Endothelial cell of umbilical vein (primary cell): ENCODE results near the gene CEP128. TPM values are rescaled to one million over a fixed set of nuclear protein-coding genes. Genes with fewer than 3 reads are reported as not detected.

ENCODE experiments used
- BruUV-seq: library from RNA; stranded (reverse); fragments of 400-500 nt; replicated peaks from 2 replicates; lab custom pipeline; 2021; lab: Mats Ljungman, UMichigan
- CTCF ChIA-PET: fragments of 300-600, 350-600 bp; sonication (Branson Sonifier 250); formaldehyde crosslinking; loops from one replicate; lab custom pipeline; 2021; ENCODE audit warnings: antibody characterized with exemption, inconsistent platforms; lab: Charles Lee
- POLR2A ChIA-PET: fragments of 300-600, 350-600 bp; sonication (Branson Sonifier 250); formaldehyde crosslinking; loops from one replicate; lab custom pipeline; 2021; ENCODE audit warnings: antibody characterized with exemption, inconsistent platforms; lab: Charles Lee
- DNase-seq: peaks from one replicate; pipeline ENCODE4 v3.0.0-alpha.2; 2011; ENCODE audit warnings: low read depth, low spot score
- FAIRE-seq: peaks from 2 replicates; lab custom pipeline; 2011; peaks lifted over from hg19 to GRCh38; lab: Jason Lieb, UNC
- H2AFZ ChIP-seq: 2 replicates; pipeline ENCODE4 v1.6.0; 2012; ENCODE audit warnings: low read depth, low read length, control low read depth, inconsistent platforms
- H3K27ac ChIP-seq: 2 replicates; pipeline ENCODE4 v1.5.1; 2011; ENCODE audit warnings: low read depth, mild to moderate bottlenecking, control low read depth, low read length, moderate library complexity; ENCODE audit not compliant: insufficient read depth
- H3K27me3 ChIP-seq, 2 experiments: 2 replicates each; pipeline versions ENCODE4 v1.6.0 to v1.6.1; 2011; ENCODE audit warnings: low read length in 2 of 2, mixed read lengths in 1 of 2; ENCODE audit not compliant: control insufficient read depth in 2 of 2, insufficient read depth in 2 of 2
- H3K36me3 ChIP-seq, 2 experiments: 2 replicates in 1 of 2; 3 replicates in 1 of 2; pipeline ENCODE4 v1.5.1; 2011; ENCODE audit warnings: low read length in 2 of 2, mild to moderate bottlenecking in 1 of 2, moderate library complexity in 1 of 2; ENCODE audit not compliant: control insufficient read depth in 2 of 2, insufficient read depth in 2 of 2; ENCODE audit errors: extremely low read depth in 1 of 2
- H3K4me1 ChIP-seq: 3 replicates; pipeline ENCODE4 v1.5.1; 2011; ENCODE audit warnings: mild to moderate bottlenecking, low read length; ENCODE audit not compliant: control insufficient read depth, insufficient read depth; ENCODE audit errors: extremely low read depth
- H3K4me2 ChIP-seq: 2 replicates; pipeline ENCODE4 v1.6.1; 2011; ENCODE audit warnings: low read length, control low read depth, mixed read lengths; ENCODE audit not compliant: insufficient read depth
- H3K4me3 ChIP-seq, 3 experiments: fragments of 200-600 bp in 1 of 3; sonication (generic), shearing (Covaris generic) in 1 of 3; replicated peaks in 1 of 3; 2 replicates each; pipeline ENCODE4 v1.5.1; 2011 to 2016; ENCODE audit warnings: control low read depth in 3 of 3, low read length in 3 of 3, mild to moderate bottlenecking in 2 of 3, inconsistent platforms in 1 of 3, low read depth in 1 of 3, moderate library complexity in 1 of 3; ENCODE audit not compliant: insufficient read depth in 1 of 3
- H3K79me2 ChIP-seq: 2 replicates; pipeline ENCODE4 v1.6.0; 2012; ENCODE audit warnings: low read length, inconsistent platforms; ENCODE audit not compliant: control insufficient read depth, insufficient read depth
- H3K9ac ChIP-seq: replicated peaks from 2 replicates; pipeline ENCODE3; 2011; ENCODE audit warnings: low read length, control low read depth; ENCODE audit not compliant: insufficient read depth; ENCODE audit errors: extremely low read depth
- H3K9me1 ChIP-seq: replicated peaks from 3 replicates; pipeline ENCODE4 v1.6.0; 2011; ENCODE audit warnings: mild to moderate bottlenecking, low read length; ENCODE audit not compliant: control insufficient read depth, insufficient read depth; ENCODE audit errors: extremely low read depth
- H3K9me3 ChIP-seq: replicated peaks from 2 replicates; pipeline ENCODE4 v1.5.1; 2012; ENCODE audit warnings: low read length, inconsistent platforms; ENCODE audit not compliant: control insufficient read depth, insufficient read depth
- H4K20me1 ChIP-seq: replicated peaks from 2 replicates; pipeline ENCODE3; 2011; ENCODE audit warnings: mild to moderate bottlenecking, low read length; ENCODE audit not compliant: control insufficient read depth, insufficient read depth; ENCODE audit errors: extremely low read depth
- EZH2 ChIP-seq: IDR thresholded peaks from 2 replicates; pipeline ENCODE4 v1.6.1; 2012; ENCODE audit warnings: borderline replicate concordance, low read depth, mild to moderate bottlenecking, moderate library complexity, low read length, inconsistent platforms; ENCODE audit not compliant: severe bottlenecking
- FOS ChIP-seq: IDR thresholded peaks from 2 replicates; pipeline ENCODE4 v1.6.1; 2011; ENCODE audit warnings: mild to moderate bottlenecking, low read length, moderate library complexity, borderline replicate concordance; ENCODE audit not compliant: insufficient read depth
- GATA2 ChIP-seq: IDR thresholded peaks from 2 replicates; pipeline ENCODE4 v1.7.0; 2011; ENCODE audit warnings: low read depth, mild to moderate bottlenecking, moderate library complexity, mixed read lengths, low read length; ENCODE audit not compliant: insufficient read length, insufficient read depth
- JUN ChIP-seq: IDR thresholded peaks from 2 replicates; pipeline ENCODE4 v1.6.1; 2011; ENCODE audit warnings: borderline replicate concordance, low read depth; ENCODE audit not compliant: insufficient read length, insufficient read depth
- MYC ChIP-seq: IDR thresholded peaks from one replicate; pipeline ENCODE4 v1.6.1; 2011; ENCODE audit warnings: mild to moderate bottlenecking, low read depth, low read length
- POLR2A ChIP-seq: IDR thresholded peaks from 2 replicates; pipeline ENCODE4 v1.6.1; 2012; ENCODE audit warnings: low read depth, mild to moderate bottlenecking, control low read depth, low read length
- POLR2AphosphoS5 ChIP-seq: IDR thresholded peaks from 2 replicates; pipeline ENCODE4 v1.6.1; 2012; ENCODE audit warnings: low read depth, mild to moderate bottlenecking, control low read depth, low read length, moderate library complexity; ENCODE audit not compliant: insufficient read depth
- dilution Hi-C: fragments of 300-500 bp; cut with MboI; formaldehyde crosslinking; loops from one replicate; pipeline ENCODE4 v1.15.0; 2019; ENCODE audit warnings: low sequenced_read_pairs; ENCODE audit not compliant: extremely low pct_ligation_motif_present
- intact Hi-C: fragments of 100-400 bp; cut with micrococcal nuclease; formaldehyde crosslinking; loops from one replicate; pipeline ENCODE4 v1.10.0; 2022
- polyA plus RNA-seq, 4 experiments: library from polyadenylated mRNA; depleted of rRNA in 3 of 4; stranded (reverse) in 3 of 4; unstranded in 1 of 4; fragments of >200 nt; gene quantifications; 2 replicates each; pipeline versions ENCODE4 v1.2.1 to v1.2.3, GENCODE V29; 2011 to 2012; ENCODE audit warnings: missing spikeins in 1 of 4
- total RNA-seq: library from RNA; stranded (reverse); gene quantifications from 2 replicates; pipeline ENCODE4 v1.2.3, GENCODE V29; 2021
- TF ChIP-seq, protein P1 (sequence below): IDR thresholded peaks from 2 replicates; pipeline ENCODE4 v1.6.1; 2011; ENCODE audit not compliant: insufficient read depth, insufficient read length
- TF ChIP-seq, protein P2 (sequence below), 2 donors: IDR thresholded peaks; 1 replicate in 1 of 2; 2 replicates in 1 of 2; pipeline ENCODE4 v1.5.1; 2011; ENCODE audit warnings: low read length in 2 of 2, mild to moderate bottlenecking in 2 of 2, moderate library complexity in 2 of 2, control low read depth in 1 of 2, inconsistent platforms in 1 of 2, low read depth in 1 of 2; ENCODE audit not compliant: insufficient read depth in 1 of 2; ENCODE audit errors: extremely low read depth in 1 of 2

The CEP128 gene
- total and polyA plus RNA-seq, 2 donors (not counting 3 experiments of a cell fraction or from before 2014, with no cell fraction given) = 0.91 to 23.7 TPM

DNA sequence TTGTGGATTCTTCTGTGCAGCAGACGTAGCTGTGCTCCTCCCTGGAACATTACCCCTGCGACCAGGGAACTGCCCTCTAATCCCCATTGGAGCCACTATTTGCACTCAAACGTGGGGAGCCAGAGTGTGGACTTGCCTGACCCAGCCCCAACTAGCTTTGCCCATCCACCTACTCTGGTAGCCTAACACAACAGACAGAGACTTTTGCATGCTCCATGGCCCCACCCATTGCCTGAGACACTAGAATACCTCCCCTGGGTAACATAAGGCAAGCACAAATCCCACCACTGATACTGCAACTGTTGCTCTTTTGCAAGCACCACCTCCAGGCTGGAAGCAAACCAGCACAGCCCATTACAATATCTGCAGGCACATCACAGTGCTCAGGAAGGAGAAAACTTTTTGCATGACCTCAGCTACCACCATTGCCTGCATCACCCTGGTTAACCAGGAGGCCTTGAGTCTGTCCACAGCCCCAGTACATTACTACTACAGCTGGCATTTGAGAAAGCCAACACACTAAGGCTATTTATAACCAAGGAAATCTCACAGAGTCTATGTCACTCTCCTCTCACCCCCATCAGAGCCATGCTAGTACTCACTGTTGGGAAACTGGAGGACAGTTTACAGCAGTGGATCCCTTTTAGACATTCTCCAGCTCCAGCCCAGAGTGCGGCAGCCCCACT is 15.0 kb downstream of the CEP128 start:
- no peaks in the 10 kb centered on the region for H3K27me3 ChIP-seq
- H3K36me3 ChIP-seq = no peaks in the 10 kb centered on the region
- H3K9me3 ChIP-seq = no peaks in the 10 kb centered on the region
- ChIA-PET CTCF (no interaction called here), POLR2A (no interaction called here)
- no TSS peak for BruUV-seq
- DNase-seq (no peak), FAIRE-seq (no peak)
- no peak overlapping the region for H2AFZ ChIP-seq
- no peak for TF ChIP-seq GATA2
- TF ChIP-seq, protein P1, sequence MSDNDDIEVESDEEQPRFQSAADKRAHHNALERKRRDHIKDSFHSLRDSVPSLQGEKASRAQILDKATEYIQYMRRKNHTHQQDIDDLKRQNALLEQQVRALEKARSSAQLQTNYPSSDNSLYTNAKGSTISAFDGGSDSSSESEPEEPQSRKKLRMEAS = no peak
- no peak for TF ChIP-seq FOS
- TF ChIP-seq JUN = no peak
- TF ChIP-seq, protein P2, sequence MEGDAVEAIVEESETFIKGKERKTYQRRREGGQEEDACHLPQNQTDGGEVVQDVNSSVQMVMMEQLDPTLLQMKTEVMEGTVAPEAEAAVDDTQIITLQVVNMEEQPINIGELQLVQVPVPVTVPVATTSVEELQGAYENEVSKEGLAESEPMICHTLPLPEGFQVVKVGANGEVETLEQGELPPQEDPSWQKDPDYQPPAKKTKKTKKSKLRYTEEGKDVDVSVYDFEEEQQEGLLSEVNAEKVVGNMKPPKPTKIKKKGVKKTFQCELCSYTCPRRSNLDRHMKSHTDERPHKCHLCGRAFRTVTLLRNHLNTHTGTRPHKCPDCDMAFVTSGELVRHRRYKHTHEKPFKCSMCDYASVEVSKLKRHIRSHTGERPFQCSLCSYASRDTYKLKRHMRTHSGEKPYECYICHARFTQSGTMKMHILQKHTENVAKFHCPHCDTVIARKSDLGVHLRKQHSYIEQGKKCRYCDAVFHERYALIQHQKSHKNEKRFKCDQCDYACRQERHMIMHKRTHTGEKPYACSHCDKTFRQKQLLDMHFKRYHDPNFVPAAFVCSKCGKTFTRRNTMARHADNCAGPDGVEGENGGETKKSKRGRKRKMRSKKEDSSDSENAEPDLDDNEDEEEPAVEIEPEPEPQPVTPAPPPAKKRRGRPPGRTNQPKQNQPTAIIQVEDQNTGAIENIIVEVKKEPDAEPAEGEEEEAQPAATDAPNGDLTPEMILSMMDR (IDR thresholded peaks at IDR 0.05; ENCODE audit: extremely low read depth in 1 of 2, insufficient read depth in 1 of 2, low read depth in 1 of 2, low read length in 2 of 2) = no peak
- TF ChIP-seq POLR2AphosphoS5 = no peak
- TF ChIP-seq POLR2A = no peak
- TF ChIP-seq MYC = no peak
- TF ChIP-seq EZH2 = no peak
- dilution Hi-C loops = no loop called here
- no peaks in the 10 kb centered on the region for H3K9me1 ChIP-seq
- H3K9ac ChIP-seq = no peak overlapping the region
- no peaks in the 10 kb centered on the region for H4K20me1 ChIP-seq
- no peaks in the 10 kb centered on the region for H3K4me1 ChIP-seq
- H3K27ac ChIP-seq = no peak overlapping the region
- no peak overlapping the region for H3K4me2 ChIP-seq
- H3K79me2 ChIP-seq = peaks cover 13% of the 10 kb centered on the region
- intact Hi-C loops = no loop called here
- no peak overlapping the region for H3K4me3 ChIP-seq
